ENCODE data around the gene ARHGAP24. TPM values are rescaled to one million over a fixed set of nuclear protein-coding genes. Genes with fewer than 3 reads are reported as not detected.

ARHGAP24 gene
- polyA plus RNA-seq, 3 donors, result 12.5 to 32.0 (median 18.8) TPM

- H3K27ac Mint-ChIP-seq, result no peak overlapping the region
- H3K27ac ChIP-seq (ENCODE audit: low read depth in 1 of 2, low read length in 2 of 2), result no peak overlapping the region
- H3K27me3 ChIP-seq (ENCODE audit: control insufficient read depth in 2 of 2, insufficient read depth in 2 of 2, low read length in 2 of 2), result no peaks in the 10 kb centered on the region
- H4K20me1 ChIP-seq (ENCODE audit: insufficient read depth, low read length), result no peaks in the 10 kb centered on the region
- no peaks in the 10 kb centered on the region for H3K36me3 ChIP-seq (replicated peaks in 1 of 2; ENCODE audit: control insufficient read depth in 1 of 2, insufficient read depth in 2 of 2, low read length in 2 of 2)
- H3K27me3 Mint-ChIP-seq (ENCODE audit: low read depth in 3 of 3), result peaks cover 0 to 2% (median 0%) of the 10 kb centered on the region in 3 donors
- intact Hi-C loops (cut with micrococcal nuclease), result no loop called here
- 100% methylated on average over 1 of the region's 2 CpGs for WGBS (ENCODE audit: insufficient coverage)
- no peak for DNase-seq
- H2AFZ ChIP-seq (ENCODE audit: insufficient read depth, low read depth, low read length, poor library complexity, severe bottlenecking), result no peak overlapping the region
- H3K9me3 ChIP-seq (replicated peaks in 1 of 2; ENCODE audit: control insufficient read depth in 1 of 2, insufficient read depth in 1 of 2, low read length in 2 of 2), result no peaks in the 10 kb centered on the region
- H3K4me3 ChIP-seq (replicated peaks in 1 of 3; ENCODE audit: low read depth in 2 of 3, low read length in 3 of 3), result no peak overlapping the region
- no peak for TF ChIP-seq CTCF (IDR thresholded peaks at IDR 0.05)
- H3K36me3 Mint-ChIP-seq, result peaks cover 17 to 18% of the 10 kb centered on the region in 2 donors
- H3K9me3 Mint-ChIP-seq, result peaks cover 0 to 3% (median 0%) of the 10 kb centered on the region in 7 donors
- H3K79me2 ChIP-seq (ENCODE audit: insufficient read depth, low read length), result no peaks in the 10 kb centered on the region
- H3K4me1 Mint-ChIP-seq, result no peaks in the 10 kb centered on the region
- H3K9ac ChIP-seq (ENCODE audit: insufficient read depth, low read length, poor library complexity, severe bottlenecking), result no peak overlapping the region
- H3K4me1 ChIP-seq (ENCODE audit: control insufficient read depth in 1 of 2, insufficient read depth in 2 of 2, low read length in 2 of 2), result no peaks in the 10 kb centered on the region
- H3K4me2 ChIP-seq (replicated peaks; ENCODE audit: extremely low read depth, low read length, poor library complexity, severe bottlenecking), result no peak overlapping the region
- no peak overlapping the region for H3K4me3 Mint-ChIP-seq
Measured at GRCh38 chr4:85637778-85638177, 162.8 kb downstream of the ARHGAP24 start.

GRCh38 chr4:85639946-85640345 is 165.0 kb downstream of the ARHGAP24 start:
- Histone ChIP-seq H4K20me1 (ENCODE audit: insufficient read depth, low read length) (no peaks in the 10 kb centered on the region), H3K79me2 (ENCODE audit: insufficient read depth, low read length) (no peaks in the 10 kb centered on the region), H3K9me3 (replicated peaks in 1 of 2; ENCODE audit: control insufficient read depth in 1 of 2, insufficient read depth in 1 of 2, low read length in 2 of 2) (no peaks in the 10 kb centered on the region), H3K27ac (ENCODE audit: low read depth in 1 of 2, low read length in 2 of 2) (no peak overlapping the region), H3K4me2 (replicated peaks; ENCODE audit: extremely low read depth, low read length, poor library complexity, severe bottlenecking) (no peak overlapping the region), H3K4me3 (replicated peaks in 1 of 3; ENCODE audit: low read depth in 2 of 3, low read length in 3 of 3) (no peak overlapping the region), H3K36me3 (replicated peaks in 1 of 2; ENCODE audit: control insufficient read depth in 1 of 2, insufficient read depth in 2 of 2, low read length in 2 of 2) (no peaks in the 10 kb centered on the region), H3K4me1 (ENCODE audit: control insufficient read depth in 1 of 2, insufficient read depth in 2 of 2, low read length in 2 of 2) (no peaks in the 10 kb centered on the region), H3K27me3 (ENCODE audit: control insufficient read depth in 2 of 2, insufficient read depth in 2 of 2, low read length in 2 of 2) (no peaks in the 10 kb centered on the region), H3K9ac (ENCODE audit: insufficient read depth, low read length, poor library complexity, severe bottlenecking) (no peak overlapping the region), H2AFZ (ENCODE audit: insufficient read depth, low read depth, low read length, poor library complexity, severe bottlenecking) (no peak overlapping the region)
- Mint-ChIP-seq H3K27me3 (ENCODE audit: low read depth in 3 of 3) (peaks cover 0 to 2% (median 0%) of the 10 kb centered on the region in 3 donors), H3K36me3 (peaks cover 10 to 11% of the 10 kb centered on the region in 2 donors), H3K4me1 (no peaks in the 10 kb centered on the region), H3K4me3 (no peak overlapping the region), H3K27ac (no peak overlapping the region), H3K9me3 (peaks cover 0 to 3% (median 0%) of the 10 kb centered on the region in 7 donors)
- no peak for DNase-seq
- intact Hi-C loops (cut with micrococcal nuclease), result no loop called here
- no peak for TF ChIP-seq CTCF (IDR thresholded peaks at IDR 0.05)
- 100% methylated on average over 4 of the region's 4 CpGs for WGBS (ENCODE audit: insufficient coverage)

All from CD14-positive monocyte (primary cell).